ENCODE data around the gene HERPUD2. TPM values are rescaled to one million over a fixed set of nuclear protein-coding genes. Genes with fewer than 3 reads are reported as not detected.
"Not testable (repeated sequence)": the region's sequence is repeated elsewhere in the genome, so short reads cannot be mapped to it uniquely, and the experiment has no call there.

HERPUD2 gene
- total RNA-seq, 1 donor from 2014 or later = 21.2 TPM

- no peak for DNase-seq (ENCODE audit: low spot score in 2 of 2)
- no peak for FAIRE-seq
Measured at GRCh38 chr7:35681231-35682029, 13.5 kb downstream of the HERPUD2 start.

DNA sequence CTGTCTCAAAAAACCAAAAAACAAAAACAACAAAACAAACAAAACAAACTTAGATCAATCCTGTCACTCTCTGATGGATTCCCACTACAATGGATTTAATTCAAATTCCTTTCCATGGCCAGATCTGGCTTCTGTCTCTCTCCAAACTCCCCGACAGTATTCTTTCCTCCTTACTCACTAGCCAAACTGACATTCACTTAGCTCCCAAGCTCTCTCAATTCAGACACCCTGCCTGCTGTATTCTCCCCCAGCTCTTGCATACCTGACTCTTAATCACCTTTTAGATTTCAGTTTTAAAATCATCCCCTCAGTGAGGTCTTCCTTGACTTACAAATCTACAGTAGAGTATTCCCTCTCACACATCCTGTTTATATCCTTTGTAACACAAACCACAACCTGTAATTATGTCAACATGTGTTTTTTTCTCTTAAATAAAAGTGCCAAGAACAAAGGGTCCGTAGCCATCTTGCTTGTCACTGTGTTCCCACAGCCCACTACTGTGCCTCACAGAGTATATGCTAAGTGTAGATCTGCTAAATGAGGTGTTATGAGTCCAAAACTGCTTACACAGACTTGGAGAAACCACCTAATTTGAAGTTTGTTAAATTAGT lies 14.4 kb downstream of the HERPUD2 start:
- FAIRE-seq (no peak), DNase-seq (ENCODE audit: low spot score in 2 of 2) (no peak)

GRCh38 chr7:35677582-35678356 lies 17.2 kb downstream of the HERPUD2 start:
- FAIRE-seq (no peak), DNase-seq (ENCODE audit: low spot score in 2 of 2) (no peak)

- DNase-seq (ENCODE audit: low spot score in 2 of 2) = no peak
- FAIRE-seq = no peak
Measured at GRCh38 chr7:35676211-35676610, 18.7 kb downstream of the HERPUD2 start.

DNA sequence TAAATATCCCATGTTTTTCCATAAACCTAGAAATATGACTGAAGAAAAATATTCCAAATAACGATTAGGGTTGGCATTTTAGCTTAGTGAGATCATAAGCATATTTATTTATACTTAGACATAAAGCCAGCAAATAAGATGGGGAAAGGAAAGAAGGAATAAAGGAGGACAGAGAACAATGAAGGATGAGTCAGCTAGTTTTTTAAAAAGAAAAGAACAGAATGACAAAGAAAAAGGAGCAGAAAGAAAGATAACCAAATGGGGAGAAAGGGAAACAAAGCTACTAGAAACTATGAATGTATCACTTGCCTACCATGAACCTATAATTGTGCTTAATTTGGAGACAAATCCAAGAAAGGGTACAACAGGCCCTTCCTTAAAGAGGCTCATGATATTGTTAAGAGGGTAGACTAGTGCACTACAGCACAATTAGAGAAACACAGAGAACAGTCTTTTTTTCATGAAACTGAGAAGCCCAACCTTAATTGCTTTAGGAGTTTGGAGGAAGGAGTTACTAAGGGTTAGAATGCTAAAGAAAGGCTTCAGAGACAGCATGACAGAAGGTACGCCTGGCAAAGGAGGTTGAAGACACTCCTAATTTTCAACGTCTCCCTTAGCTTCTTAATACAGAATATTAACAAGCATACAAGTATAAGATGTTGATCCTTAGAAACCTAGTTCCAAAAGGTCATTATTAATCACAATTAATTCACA lies 23.9 kb downstream of the HERPUD2 start:
- no peak for DNase-seq (ENCODE audit: low spot score in 2 of 2)

DNA sequence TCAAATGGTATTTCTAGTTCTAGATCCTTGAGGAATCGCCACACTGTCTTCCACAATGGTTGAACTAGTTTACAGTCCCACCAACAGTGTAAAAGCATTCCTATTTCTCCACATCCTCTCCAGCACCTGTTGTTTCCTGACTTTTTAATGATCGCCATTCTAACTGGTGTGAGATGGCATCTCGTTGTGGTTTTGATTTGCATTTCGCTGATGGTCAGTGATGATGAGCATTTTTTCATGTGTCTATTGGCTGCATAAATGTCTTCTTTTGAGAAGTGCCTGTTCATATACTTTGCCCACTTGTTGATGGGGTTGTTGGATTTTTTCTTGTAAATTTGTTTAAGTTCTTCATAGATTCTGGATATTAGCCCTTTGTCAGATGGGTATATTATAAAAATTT lies 34.5 kb downstream of the HERPUD2 start:
- not testable (repeated sequence) for DNase-seq (ENCODE audit: low spot score in 2 of 2); FAIRE-seq

More for the DNA sequence above, 23.9 kb downstream of the HERPUD2 start:
- FAIRE-seq = no peak

- DNase-seq (ENCODE audit: low spot score in 2 of 2) (no peak), FAIRE-seq (no peak)
Measured at GRCh38 chr7:35658606-35659201, 36.2 kb downstream of the HERPUD2 start.

- no peak for FAIRE-seq
- no peak for DNase-seq (ENCODE audit: low spot score in 2 of 2)
Measured at GRCh38 chr7:35657125-35657524, 37.8 kb downstream of the HERPUD2 start.

DNA sequence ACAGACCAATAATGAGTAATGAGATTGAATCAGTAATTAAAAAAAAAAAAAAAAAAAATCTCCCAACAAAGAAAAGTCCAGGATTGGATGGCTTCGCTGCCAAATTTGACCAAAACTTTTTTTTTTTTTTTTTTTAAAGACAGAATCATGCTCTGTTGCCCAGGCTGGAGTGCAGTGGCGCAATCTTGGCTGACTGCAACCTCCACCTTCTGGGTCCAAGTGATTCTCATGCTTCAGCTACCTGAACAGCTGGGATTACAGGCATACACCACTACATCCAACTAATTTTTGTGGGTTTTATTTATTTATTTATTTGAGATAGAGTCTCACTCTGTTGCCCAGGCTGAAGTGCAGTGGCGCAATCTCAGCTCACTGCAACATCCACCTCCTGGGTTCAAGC lies 40.4 kb downstream of the HERPUD2 start:
- not testable (repeated sequence) for DNase-seq (ENCODE audit: low spot score in 2 of 2); FAIRE-seq

GRCh38 chr7:35652124-35652523 lies 42.8 kb downstream of the HERPUD2 start:
- no peak for DNase-seq (ENCODE audit: low spot score in 2 of 2)
- no peak for FAIRE-seq

- no peak for DNase-seq (ENCODE audit: low spot score in 2 of 2)
- no peak for FAIRE-seq
Measured at GRCh38 chr7:35650751-35651150, 44.2 kb downstream of the HERPUD2 start.

DNA sequence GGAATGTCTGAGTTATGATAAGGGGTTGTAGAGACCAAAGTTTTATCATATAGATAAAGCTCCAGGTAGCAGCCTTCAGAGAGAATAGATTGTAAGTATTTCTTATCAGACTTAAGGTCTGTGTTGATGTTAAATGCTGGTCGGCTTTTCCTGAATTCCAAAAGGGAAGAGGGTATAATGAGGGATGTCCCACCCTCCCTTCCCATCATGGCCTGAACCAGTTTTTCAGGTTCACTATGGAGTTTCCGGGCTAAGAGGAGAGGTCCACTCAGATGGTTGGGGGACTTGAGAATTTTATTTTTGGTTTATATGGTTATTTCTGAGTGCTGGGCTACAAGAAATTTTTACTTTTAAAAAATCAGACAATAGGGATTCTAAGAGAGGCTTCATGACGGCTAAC lies 45.2 kb downstream of the HERPUD2 start:
- DNase-seq (ENCODE audit: low spot score in 2 of 2) = no peak
- no peak for FAIRE-seq

DNA sequence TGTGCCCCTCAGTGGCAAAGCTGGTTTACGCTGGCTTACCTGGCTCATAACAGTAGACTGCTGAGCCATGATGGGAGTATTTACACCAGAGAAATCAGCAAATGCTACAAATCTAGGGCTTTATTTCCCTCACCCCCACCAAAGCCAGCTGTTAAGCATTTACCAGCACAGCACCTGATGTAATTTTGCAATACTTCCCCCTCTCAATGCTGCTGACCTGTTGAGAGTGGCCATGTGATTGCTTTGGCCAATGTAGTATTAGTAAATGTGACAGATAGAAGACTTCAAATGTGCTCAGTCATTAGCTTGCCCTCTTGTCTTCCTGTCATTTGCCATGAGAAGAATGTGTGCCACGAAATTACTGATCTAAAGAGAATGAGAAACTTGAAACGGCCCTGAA lies 46.6 kb downstream of the HERPUD2 start:
- DNase-seq (ENCODE audit: low spot score in 2 of 2) = no peak
- FAIRE-seq = no peak

- no peak for FAIRE-seq
- peak in 1 of 2 donors; percentile 15 for DNase-seq (ENCODE audit: low spot score in 2 of 2)
Measured at GRCh38 chr7:35647171-35647574, 47.8 kb downstream of the HERPUD2 start.

DNA sequence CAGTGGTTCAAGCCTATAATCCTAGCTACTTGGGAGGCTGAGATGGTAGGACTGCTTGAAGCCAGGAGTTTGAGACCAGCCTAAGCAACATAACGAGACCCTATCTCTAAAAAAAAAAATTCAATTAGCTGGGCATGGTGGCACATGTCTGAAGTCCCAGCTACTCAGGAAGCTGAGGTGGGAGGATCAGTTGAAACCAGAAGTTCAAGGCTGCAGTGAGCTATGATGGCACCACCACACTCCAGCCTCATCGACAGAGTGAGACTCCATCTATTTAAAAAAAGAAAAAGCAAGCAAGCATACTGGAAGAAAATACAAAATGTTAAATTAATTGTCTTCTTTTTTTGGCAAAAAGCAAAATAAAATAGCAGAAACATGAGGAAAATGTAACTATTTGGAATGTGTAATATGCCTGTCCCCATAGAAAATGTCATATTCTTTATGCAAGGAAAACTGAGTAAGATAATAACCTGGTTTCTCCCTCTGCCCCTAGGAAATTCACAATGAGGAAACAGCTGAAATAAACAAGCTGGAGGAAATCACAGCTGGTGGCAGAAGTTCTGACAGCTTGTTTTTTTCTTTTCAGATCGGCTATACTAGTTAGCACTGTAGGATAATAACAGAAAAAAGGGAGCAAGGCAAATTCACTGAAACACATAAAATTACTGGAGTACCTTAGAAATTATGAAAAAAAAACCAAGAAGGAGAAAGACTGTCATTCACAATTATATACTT lies 48.5 kb downstream of the HERPUD2 start:
- no peak for DNase-seq (ENCODE audit: low spot score in 2 of 2)
- FAIRE-seq = no peak

- DNase-seq (ENCODE audit: low spot score in 2 of 2) (no peak), FAIRE-seq (no peak)
Measured at GRCh38 chr7:35645691-35646090, 49.2 kb downstream of the HERPUD2 start.

DNA sequence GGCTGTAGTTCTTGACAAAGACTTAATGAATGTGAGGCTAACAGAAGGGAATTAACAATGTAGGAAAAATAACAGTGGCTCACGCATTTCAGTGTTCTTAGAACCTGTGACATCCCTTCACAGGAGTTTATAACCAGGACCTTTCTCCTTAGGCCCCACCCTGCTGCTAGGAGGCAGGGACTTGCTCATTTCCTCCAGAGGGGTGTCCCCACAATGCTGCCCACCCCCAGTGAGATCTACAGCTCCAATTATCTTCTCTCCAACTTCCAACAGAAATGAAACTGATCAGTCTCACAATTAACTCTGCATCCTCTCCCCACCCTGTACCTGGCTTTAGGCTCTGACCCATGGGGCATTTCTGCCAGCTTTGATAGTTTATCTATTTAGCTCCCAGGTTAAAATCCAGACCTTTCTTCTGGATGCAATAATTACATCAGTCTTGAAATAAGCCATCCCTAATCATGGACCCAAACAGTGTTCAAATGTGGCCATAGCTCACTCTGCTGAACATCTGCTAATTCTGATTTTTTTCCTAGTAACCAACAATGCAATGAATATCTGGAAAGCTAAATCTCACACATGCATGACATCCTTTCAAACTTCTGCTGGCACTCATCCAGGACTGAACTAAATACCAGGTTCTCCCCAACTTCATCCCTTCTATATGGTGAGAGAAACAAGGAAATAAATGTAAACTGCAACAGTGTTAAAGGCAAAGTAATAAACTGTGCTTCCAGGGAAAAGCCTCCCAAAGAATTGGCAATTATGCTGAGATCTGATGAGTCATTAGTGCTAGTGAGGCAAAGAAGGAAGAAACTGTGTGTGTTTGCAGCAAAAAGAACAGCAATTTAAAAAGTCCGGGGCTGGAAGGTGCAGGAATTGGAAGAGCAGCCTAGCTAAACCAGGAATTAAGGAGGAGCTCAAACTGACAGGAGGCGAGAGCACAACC lies 64.6 kb downstream of the HERPUD2 start:
- no peak for FAIRE-seq
- DNase-seq (ENCODE audit: low spot score in 2 of 2) = no peak

All from frontal cortex (tissue), 4 donors.